GM19467 (cell line): ENCODE measurements around the gene SEC14L5.

Experiments used
- ATAC-seq: cut with Tn5 transposase; IDR thresholded peaks from one replicate; pipeline ENCODE4 v1.9.1; 2021; ENCODE audit warnings: mild to moderate bottlenecking, moderate library complexity; ENCODE audit not compliant: unreplicated experiment

SEC14L5 gene

DNA sequence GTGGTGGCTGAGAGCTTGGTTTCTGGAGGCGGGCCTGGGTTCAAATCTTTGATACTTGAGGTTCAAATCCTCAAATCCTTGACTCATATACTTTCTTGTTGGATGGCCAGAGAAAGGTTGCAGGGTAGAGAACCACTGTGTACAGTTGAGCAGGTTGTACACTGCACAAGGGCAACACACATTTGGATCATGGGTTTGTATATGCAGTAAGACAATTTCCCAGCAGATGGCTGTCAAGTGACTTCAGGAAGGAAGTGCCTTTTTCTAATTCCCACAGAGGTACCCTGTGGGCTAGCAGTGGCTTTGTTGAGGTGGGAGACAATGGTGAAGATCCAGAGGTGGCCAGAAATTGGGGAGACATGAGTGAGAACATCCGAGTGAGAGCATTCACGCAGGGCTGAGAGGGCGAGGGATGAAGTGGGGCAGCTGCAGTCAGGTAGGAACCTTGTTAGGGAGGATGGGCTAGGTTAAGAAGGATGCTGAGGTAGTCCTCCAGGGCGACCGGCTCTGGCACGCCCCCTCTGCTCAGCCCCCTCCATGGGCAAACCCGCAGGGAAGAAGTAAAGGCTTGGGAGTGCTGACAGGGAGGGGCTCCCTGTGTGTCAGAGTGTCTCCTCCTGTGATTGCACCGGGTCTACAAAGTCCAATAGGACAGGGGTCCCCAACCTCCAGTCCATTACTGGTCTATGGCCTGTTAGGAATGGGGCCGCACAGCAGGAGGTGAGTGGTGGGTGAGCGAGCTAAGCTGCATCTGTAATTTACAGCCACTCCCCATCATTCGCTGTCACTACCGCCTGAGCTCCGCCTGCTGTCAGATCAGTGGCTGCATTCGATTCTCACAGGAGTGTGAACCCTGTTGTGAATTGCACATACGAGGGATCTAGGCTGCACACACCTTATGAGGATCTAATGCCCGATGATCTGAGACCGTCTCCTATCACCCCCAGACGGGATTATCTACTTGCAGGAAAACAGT lies 104.9 kb downstream of the SEC14L5 start:
- ATAC-seq, result no peak

DNA sequence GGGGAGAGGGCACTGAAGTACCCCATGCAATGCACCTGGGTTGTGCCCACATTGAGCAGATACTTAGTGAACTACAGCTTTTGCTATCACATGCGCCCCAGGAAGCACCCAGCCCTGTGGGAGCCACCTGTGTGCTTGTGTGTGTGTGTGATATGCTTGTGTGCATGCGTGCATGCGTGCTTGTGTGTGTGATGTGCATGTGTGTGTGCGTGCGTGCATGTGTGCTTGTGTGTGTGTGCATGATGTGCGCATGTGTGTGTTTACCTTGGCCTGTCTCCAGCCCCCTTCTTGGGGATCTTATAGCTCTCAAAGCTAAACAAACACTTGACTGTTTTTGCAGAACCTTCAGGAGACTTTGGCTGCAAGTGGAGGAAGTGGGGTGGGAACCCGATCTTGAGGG lies 106.8 kb downstream of the SEC14L5 start:
- ATAC-seq, result no peak

DNA sequence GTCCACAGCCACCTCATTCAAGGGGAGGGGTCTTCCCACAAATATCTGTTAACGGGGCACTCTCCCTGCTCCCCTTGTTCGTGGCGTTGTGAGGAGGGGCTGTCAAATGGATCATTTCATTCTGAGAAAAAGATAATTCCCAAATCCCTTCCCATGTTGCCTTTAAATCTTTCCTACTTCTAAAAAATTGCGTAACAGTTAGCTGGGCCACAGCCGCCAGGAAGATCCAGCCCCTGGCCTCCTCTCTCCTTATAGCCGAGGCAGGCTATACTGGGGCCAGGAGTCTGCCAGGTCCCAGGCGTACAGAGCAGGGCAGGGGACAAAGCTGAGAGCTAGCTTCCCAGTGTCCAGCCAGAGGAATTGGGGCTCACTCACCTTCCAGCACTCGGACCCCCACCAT lies 107.2 kb downstream of the SEC14L5 start:
- no peak for ATAC-seq

DNA sequence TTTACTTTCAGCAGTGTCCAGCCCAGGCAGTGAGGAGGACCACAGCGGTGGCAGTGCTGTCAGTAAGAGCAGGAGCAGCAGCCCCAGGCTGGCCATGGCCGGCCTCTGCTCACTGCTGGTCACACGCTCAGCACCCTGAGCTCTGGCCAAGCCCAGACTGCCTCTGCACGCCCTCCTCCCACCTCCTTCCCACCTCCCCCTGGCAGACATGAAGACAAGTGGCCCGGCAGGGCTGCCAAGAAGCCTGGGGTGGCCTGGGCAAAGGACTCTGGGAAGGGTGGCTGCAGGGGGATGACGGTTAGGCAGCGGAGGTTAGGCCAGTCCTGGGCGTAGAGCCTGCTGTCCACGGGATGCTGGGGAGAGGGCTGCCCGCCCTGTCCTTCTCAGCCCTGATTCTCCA lies 107.7 kb downstream of the SEC14L5 start, which contains the start of gene C16orf89:
C16orf89 (minus strand) TSS at position 144 of the 400 bp plus-strand sequence; CDS start at position 96, 48 bp downstream.
- ATAC-seq, result no peak

DNA sequence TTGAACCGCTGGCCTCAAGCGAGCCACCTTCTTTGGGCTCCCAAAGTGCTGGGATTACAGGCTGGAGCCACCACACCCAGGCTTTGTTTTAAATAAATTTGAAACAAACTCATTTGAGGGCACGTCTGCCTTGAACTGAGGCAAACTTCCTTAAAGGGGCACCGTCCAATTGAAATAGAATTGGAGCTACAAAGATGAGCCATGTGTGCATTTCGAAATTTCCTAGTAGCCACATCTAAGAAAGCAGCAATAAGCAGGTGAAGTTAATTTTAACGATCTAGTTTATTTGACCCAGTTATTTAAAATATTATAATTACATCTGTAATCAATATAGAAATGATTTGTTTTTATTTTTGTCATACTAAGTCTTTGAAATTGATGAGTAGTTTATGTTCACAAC lies 108.4 kb downstream of the SEC14L5 start:
- no peak for ATAC-seq
